Heart right ventricle (tissue), 16 donors: ENCODE measurements around the gene AP1M2. TPM values are rescaled to one million over a fixed set of nuclear protein-coding genes. Genes with fewer than 3 reads are reported as not detected.

Experiments
- ATAC-seq, 8 donors: fragments of 200-7000 bp; cut with Tn5 transposase; one replicate each; pipeline ENCODE4 v1.9.1; 2020; ENCODE audit warnings: mild to moderate bottlenecking in 8 of 8, moderate library complexity in 8 of 8, moderate number of reproducible peaks in 1 of 8
- DNase-seq, 2 donors: peaks; one replicate each; pipeline ENCODE4 v3.0.0-alpha.2; 2020
- H3K27ac ChIP-seq, 10 donors: fragments of 200-600 bp; sonication (generic) in 2 of 10; one replicate each; pipeline versions ENCODE4 v1.5.0 to v1.8.0; 2020 to 2022; ENCODE audit warnings: mild to moderate bottlenecking in 3 of 10
- H3K27me3 ChIP-seq, 7 donors: fragments of 200-600 bp; one replicate each; pipeline ENCODE4 v1.8.0; 2021 to 2022; ENCODE audit warnings: mild to moderate bottlenecking in 2 of 7
- H3K36me3 ChIP-seq, 9 donors: fragments of 200-600 bp; sonication (generic) in 1 of 9; one replicate each; pipeline versions ENCODE4 v1.5.0 to v1.8.0; 2020 to 2022; ENCODE audit warnings: mild to moderate bottlenecking in 2 of 9
- H3K4me1 ChIP-seq, 9 donors: fragments of 200-600 bp; sonication (generic) in 1 of 9; one replicate each; pipeline versions ENCODE4 v1.5.0 to v1.8.0; 2020 to 2022; ENCODE audit warnings: mild to moderate bottlenecking in 4 of 9
- H3K4me3 ChIP-seq, 10 donors: fragments of 200-600 bp; sonication (generic) in 2 of 10; one replicate each; pipeline versions ENCODE4 v1.5.0 to v1.8.0; 2020 to 2022; ENCODE audit warnings: mild to moderate bottlenecking in 7 of 10, moderate library complexity in 2 of 10
- H3K9me3 ChIP-seq, 11 donors: fragments of 200-600 bp in 10 of 11; sonication (generic) in 2 of 11; one replicate each; pipeline versions ENCODE4 v1.5.0 to v1.8.0; 2013 to 2022; ENCODE audit warnings: mild to moderate bottlenecking in 2 of 11, control low read depth in 1 of 11, moderate library complexity in 1 of 11
- WGBS, 2 donors: extraction: QIAGEN DNeasy Blood & Tissue Kit; methylation state at CpG; one replicate each; pipeline ENCODE4 v1.1.7; 2013; ENCODE audit warnings: inconsistent platforms in 1 of 2; 5-methylcytosine and 5-hydroxymethylcytosine counted together
- intact Hi-C, 10 donors: fragments of 100-400 bp; cut with DNase I; formaldehyde crosslinking; loops; one replicate each; pipeline versions ENCODE4 v1.11.1 to v1.14.2; 2022
- polyA plus RNA-seq, 2 donors: library from polyadenylated mRNA; stranded (reverse); fragments of 200-250 nt; gene quantifications; one replicate each; pipeline ENCODE4 v1.2.3, GENCODE V29; 2013
- total RNA-seq, 10 donors: library from RNA; stranded (reverse); fragmentation: NEBNext Ultra II Directional in 3 of 10; extraction: Animal tissue kit (Norgen Biotek cat#: 25700) in 3 of 10; gene quantifications; one replicate each; pipeline versions ENCODE4 v1.2.1 to v1.2.4, GENCODE V29; 2021 to 2023
- TF ChIP-seq, protein P1 (sequence below), 9 donors: fragments of 200-600 bp; sonication (generic) in 2 of 9; IDR thresholded peaks; one replicate each; pipeline versions ENCODE4 v1.5.0 to v1.8.0; 2021 to 2022; ENCODE audit warnings: antibody characterized with exemption in 9 of 9, mild to moderate bottlenecking in 5 of 9, moderate library complexity in 1 of 9
- donor health status: Arrhythmogenic right ventricular cardiomyopathy.
- donor health status: ischemic (EF 13 %, LVEDD 7.1; RV severe dilation, severe dysfunction).
- donor health status: healthy with polysubstance abuse.
- donor health status: DM: no; HTN: yes; CAD: no.
- donor health status: DM: no; HTN: no; CAD: no.
- donor health status: ischemic (EF 25% LVEDD 6.9; RV normal size, moderate dysfunction).
- donor health status: ischemic (EF 25% LVEDD 5.7; RV mildly dilated, moderate dysfunction).
- donor health status: healthy.
- donor health status: DM: yes; HTN: yes; CAD: no.
- donor health status: Ischemic cardiomyopathy.
- donor health status: ischemic (EF 35%, LVEDD 5.7; RV mildly dilated, moderate dysfunction).
- donor health status: nonischemic (EF 11% LVEDD 7.7; RV severe dilation, severe dysfunction).
- donor health status: DM: yes; HTN: yes; CAD: no.
- donor health status: PGD.
- donor health status: ischemic (EF 29% LVEDD 5.4; RV normal size, mild dysfunction).
- donor health status: nonischemic (EF 23%, LVEDD 6.1; RV moderate dilation, normal function).

The AP1M2 gene
- total and polyA plus RNA-seq, 12 donors = not detected

DNA sequence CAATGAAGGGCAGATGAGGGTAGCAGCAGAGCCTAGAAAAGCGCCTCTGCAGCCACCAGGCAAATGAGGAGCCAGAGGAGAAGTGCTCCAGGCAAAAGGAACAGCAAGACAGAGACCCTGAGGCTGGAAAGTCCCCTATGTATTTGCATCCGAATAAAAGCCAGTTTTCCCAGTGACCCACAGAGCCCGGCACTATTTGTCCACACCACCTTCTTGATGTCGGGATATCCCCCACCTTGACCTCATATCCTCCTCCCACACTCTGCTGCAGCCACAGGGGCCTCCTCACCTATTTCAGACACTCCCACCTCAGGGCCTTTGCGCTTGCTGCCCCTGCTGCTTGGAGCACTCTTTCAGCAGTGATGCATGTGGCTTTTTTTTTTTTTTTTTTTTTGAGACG lies 36.8 kb downstream of the AP1M2 start:
- H3K27me3 ChIP-seq = no peaks in the 10 kb centered on the region
- peaks cover 0 to 99% (median 64%) of the 10 kb centered on the region in 9 donors for H3K36me3 ChIP-seq
- TF ChIP-seq, protein P1, sequence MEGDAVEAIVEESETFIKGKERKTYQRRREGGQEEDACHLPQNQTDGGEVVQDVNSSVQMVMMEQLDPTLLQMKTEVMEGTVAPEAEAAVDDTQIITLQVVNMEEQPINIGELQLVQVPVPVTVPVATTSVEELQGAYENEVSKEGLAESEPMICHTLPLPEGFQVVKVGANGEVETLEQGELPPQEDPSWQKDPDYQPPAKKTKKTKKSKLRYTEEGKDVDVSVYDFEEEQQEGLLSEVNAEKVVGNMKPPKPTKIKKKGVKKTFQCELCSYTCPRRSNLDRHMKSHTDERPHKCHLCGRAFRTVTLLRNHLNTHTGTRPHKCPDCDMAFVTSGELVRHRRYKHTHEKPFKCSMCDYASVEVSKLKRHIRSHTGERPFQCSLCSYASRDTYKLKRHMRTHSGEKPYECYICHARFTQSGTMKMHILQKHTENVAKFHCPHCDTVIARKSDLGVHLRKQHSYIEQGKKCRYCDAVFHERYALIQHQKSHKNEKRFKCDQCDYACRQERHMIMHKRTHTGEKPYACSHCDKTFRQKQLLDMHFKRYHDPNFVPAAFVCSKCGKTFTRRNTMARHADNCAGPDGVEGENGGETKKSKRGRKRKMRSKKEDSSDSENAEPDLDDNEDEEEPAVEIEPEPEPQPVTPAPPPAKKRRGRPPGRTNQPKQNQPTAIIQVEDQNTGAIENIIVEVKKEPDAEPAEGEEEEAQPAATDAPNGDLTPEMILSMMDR (IDR thresholded peaks at IDR 0.05) = no peak
- intact Hi-C loops = no loop called here
- WGBS, 2 donors = 94 to 95% methylated on average over 5 to 6 of the region's 6 CpGs
- no peak overlapping the region for H3K4me3 ChIP-seq
- H3K4me1 ChIP-seq = peaks cover 0 to 25% (median 1%) of the 10 kb centered on the region in 9 donors
- H3K9me3 ChIP-seq = no peaks in the 10 kb centered on the region
- no peak overlapping the region for H3K27ac ChIP-seq
- ATAC-seq (no peak), DNase-seq (no peak)

GRCh38 chr19:10549733-10550132 lies 37.4 kb downstream of the AP1M2 start:
- Histone ChIP-seq H3K27ac (no peak overlapping the region), H3K9me3 (no peaks in the 10 kb centered on the region), H3K36me3 (peaks cover 0 to 94% (median 62%) of the 10 kb centered on the region in 9 donors), H3K4me1 (peaks cover 3 to 28% (median 7%) of the 10 kb centered on the region in 9 donors), H3K27me3 (no peaks in the 10 kb centered on the region), H3K4me3 (no peak overlapping the region)
- WGBS, 2 donors = 84 to 87% methylated on average over 7 of the region's 7 CpGs
- ATAC-seq (no peak), DNase-seq (no peak)
- intact Hi-C loops = no loop called here
- TF ChIP-seq, protein P1 (IDR thresholded peaks at IDR 0.05) = no peak

DNA sequence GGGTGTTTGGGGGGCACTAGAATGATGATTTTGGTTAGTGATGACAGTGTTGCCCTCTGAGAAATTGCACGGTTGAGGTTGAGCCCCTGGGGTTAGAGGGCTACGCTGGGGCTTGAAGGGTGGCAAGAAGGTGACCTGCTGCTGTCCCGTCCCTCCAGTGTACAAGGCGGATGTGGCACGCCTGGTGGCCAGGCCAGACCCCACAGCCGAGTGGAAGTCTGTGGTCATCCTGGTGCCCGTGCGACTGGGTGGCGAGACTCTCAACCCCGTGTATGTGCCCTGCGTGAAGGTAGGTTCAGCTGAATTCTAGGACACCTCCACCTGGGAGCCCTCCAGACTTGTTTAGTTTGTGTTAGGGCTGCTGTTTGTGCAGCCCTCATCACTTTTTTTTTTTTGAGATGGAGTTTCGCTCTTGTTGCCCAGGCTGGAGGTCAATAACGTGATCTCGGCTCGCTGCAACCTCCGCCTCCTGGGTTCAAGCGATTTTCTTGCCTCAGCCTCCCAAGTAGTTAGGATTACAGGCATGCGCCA lies 38.3 kb downstream of the AP1M2 start:
- DNase-seq (no peak), ATAC-seq (no peak)
- intact Hi-C loops = no loop called here
- no peak overlapping the region for H3K4me3 ChIP-seq
- H3K27me3 ChIP-seq = no peaks in the 10 kb centered on the region
- no peak overlapping the region for H3K27ac ChIP-seq
- no peaks in the 10 kb centered on the region for H3K9me3 ChIP-seq
- peaks cover 6 to 26% (median 13%) of the 10 kb centered on the region in 9 donors for H3K4me1 ChIP-seq
- TF ChIP-seq, protein P1 (IDR thresholded peaks at IDR 0.05) = no peak
- peaks cover 0 to 85% (median 54%) of the 10 kb centered on the region in 9 donors for H3K36me3 ChIP-seq
- 96 to 98% methylated on average over 18 of the region's 18 CpGs for WGBS, 2 donors

GRCh38 chr19:10546817-10547216 lies 40.3 kb downstream of the AP1M2 start:
- WGBS, 2 donors = 94 to 95% methylated on average over 17 of the region's 17 CpGs
- Histone ChIP-seq H3K27me3 (no peaks in the 10 kb centered on the region), H3K4me3 (no peak overlapping the region), H3K36me3 (peaks cover 0 to 65% (median 34%) of the 10 kb centered on the region in 9 donors), H3K27ac (no peak overlapping the region), H3K4me1 (peaks cover 6 to 25% (median 14%) of the 10 kb centered on the region in 9 donors), H3K9me3 (no peaks in the 10 kb centered on the region)
- ATAC-seq (no peak), DNase-seq (no peak)
- TF ChIP-seq, protein P1 (IDR thresholded peaks at IDR 0.05) = no peak
- intact Hi-C loops = no loop called here
